ENCODE measurements around the gene ZBTB20.
A peak's percentile ranks its signal among the peaks of the same experiment; 100 is the strongest.

ZBTB20 gene

DNA sequence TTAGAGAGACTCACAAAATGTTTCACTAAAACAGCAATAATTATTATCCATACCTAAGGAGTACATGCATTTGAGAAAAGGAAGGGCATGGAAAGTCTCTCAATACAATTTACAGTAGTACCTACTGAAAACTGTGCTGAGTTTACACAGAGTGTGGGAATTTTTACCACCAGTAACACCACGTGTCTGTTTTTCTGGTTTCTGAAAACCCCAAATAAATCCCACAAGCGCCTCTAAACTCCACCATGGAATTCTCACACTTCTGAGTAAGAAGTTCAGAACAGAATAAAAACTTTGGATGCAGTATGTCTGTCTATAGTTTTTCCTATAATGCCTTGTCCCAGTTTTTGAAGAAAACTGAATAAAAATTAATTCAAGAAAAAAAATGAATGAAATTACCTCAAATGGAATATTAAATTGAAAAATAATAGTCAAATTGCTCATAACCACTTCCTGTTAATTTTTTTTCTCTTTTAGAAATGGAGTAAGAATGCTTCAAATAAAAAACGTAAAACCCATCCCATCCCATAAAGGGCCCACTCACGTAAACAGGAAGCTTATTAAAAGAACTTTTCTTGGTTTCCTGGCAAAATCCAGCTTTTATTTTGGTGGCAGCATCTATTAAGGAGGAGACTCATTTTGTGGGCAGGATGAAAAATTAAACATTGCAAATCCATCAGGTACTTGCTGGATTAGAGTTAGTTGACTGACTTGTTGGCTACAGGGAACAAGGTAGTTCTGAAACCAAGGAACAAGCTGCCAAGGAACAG lies 475.2 kb downstream of the ZBTB20 start:
- POLR2A ChIA-PET = no interaction called here
- no peaks in the 10 kb centered on the region for H3K36me3 ChIP-seq (ENCODE audit: control insufficient read depth in 4 of 4, insufficient read depth in 4 of 4, low read length in 3 of 4)
- no peaks in the 10 kb centered on the region for H3K9me3 ChIP-seq (ENCODE audit: control extremely low read depth in 1 of 5, control insufficient read depth in 4 of 5, insufficient read depth in 2 of 5, low read depth in 1 of 5, low read length in 4 of 5)
- peaks cover 0 to 1% (median 0%) of the 10 kb centered on the region in 4 experiments for H3K4me1 ChIP-seq (ENCODE audit: control extremely low read depth in 1 of 4, control insufficient read depth in 4 of 4, insufficient read depth in 4 of 4, low read length in 3 of 4)
- no peak overlapping the region for H3K4me3 ChIP-seq (ENCODE audit: control insufficient read depth in 1 of 7, extremely low read depth in 1 of 7, insufficient read depth in 4 of 7, low read depth in 2 of 7, low read length in 6 of 7)
- no peak for DNase-seq
- H3K27ac ChIP-seq (ENCODE audit: insufficient read depth in 1 of 2, low read depth in 1 of 2, low read length in 2 of 2, poor library complexity in 1 of 2, severe bottlenecking in 2 of 2) = no peak overlapping the region
- no peaks in the 10 kb centered on the region for H3K27me3 ChIP-seq (replicated peaks in 2 of 5; ENCODE audit: control insufficient read depth in 4 of 5, insufficient read depth in 5 of 5, low read length in 4 of 5)
- whole genome bisulfite sequencing (ENCODE audit: insufficient coverage) = 83% methylated on average over 1 of the region's 4 CpGs
- CTCF ChIA-PET = no interaction called here

DNA sequence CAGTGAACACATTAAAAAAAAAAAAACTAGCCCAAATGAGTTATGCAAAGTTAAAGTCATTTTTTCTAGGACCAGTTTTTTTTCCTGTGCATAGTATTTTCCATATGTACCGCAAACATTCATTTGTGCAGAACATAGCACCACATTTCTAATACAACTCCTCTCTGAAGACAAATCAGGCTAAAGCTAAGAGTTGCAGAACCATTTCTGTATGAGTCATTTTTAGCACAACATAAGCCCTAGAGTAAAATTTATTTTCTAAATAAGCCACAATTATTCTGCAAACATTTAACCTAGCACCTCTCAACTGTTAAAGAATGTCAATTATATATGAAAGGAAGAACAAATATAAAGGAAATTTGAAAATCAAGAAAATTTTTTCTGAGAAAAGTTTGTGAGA lies 477.5 kb downstream of the ZBTB20 start:
- Histone ChIP-seq H3K4me1 (ENCODE audit: control extremely low read depth in 1 of 4, control insufficient read depth in 4 of 4, insufficient read depth in 4 of 4, low read length in 3 of 4) (peaks cover 0 to 2% (median 0%) of the 10 kb centered on the region in 4 experiments), H3K36me3 (ENCODE audit: control insufficient read depth in 4 of 4, insufficient read depth in 4 of 4, low read length in 3 of 4) (peaks cover 0 to 2% (median 0%) of the 10 kb centered on the region in 4 experiments), H3K9me3 (ENCODE audit: control extremely low read depth in 1 of 5, control insufficient read depth in 4 of 5, insufficient read depth in 2 of 5, low read depth in 1 of 5, low read length in 4 of 5) (peaks cover 0 to 3% (median 0%) of the 10 kb centered on the region in 5 experiments), H3K4me3 (ENCODE audit: control insufficient read depth in 1 of 7, extremely low read depth in 1 of 7, insufficient read depth in 4 of 7, low read depth in 2 of 7, low read length in 6 of 7) (no peak overlapping the region), H3K27me3 (replicated peaks in 2 of 5; ENCODE audit: control insufficient read depth in 4 of 5, insufficient read depth in 5 of 5, low read length in 4 of 5) (no peaks in the 10 kb centered on the region), H3K27ac (ENCODE audit: insufficient read depth in 1 of 2, low read depth in 1 of 2, low read length in 2 of 2, poor library complexity in 1 of 2, severe bottlenecking in 2 of 2) (no peak overlapping the region)
- CTCF ChIA-PET = interaction anchor here (1.6 kb wide), 1 partner anchor 13 kb away, joined by 3 read pairs; no protein-coding TSS in a partner anchor
- POLR2A ChIA-PET = no interaction called here
- WGBS (ENCODE audit: insufficient coverage) = 100% methylated on average over 1 of the region's 1 CpG
- no peak for DNase-seq

DNA sequence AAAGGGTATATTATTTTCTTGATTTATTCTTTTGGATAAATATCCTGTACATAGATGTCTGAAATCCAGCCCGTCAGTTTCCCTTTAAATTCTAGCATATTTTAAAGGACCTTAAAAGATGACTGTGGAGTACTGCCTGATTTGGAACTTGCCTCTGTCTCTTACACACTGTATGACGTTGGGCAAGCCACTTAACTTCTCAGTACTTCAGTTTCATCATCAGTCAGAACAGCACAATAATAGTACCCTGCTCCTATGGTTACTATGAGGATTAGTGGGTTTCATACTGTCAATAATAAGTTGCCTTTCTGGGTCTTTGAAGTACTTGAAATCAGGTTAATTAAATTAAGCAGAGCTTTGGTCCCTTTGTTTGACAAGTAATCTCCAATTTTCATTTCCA lies 479.0 kb downstream of the ZBTB20 start:
- no CpG with 5 or more reads among the region's 2 CpGs for WGBS (ENCODE audit: insufficient coverage)
- no peak overlapping the region for H3K4me3 ChIP-seq (ENCODE audit: control insufficient read depth in 1 of 7, extremely low read depth in 1 of 7, insufficient read depth in 4 of 7, low read depth in 2 of 7, low read length in 6 of 7)
- DNase-seq = no peak
- no peaks in the 10 kb centered on the region for H3K27me3 ChIP-seq (replicated peaks in 2 of 5; ENCODE audit: control insufficient read depth in 4 of 5, insufficient read depth in 5 of 5, low read length in 4 of 5)
- POLR2A ChIA-PET = no interaction called here
- H3K36me3 ChIP-seq (ENCODE audit: control insufficient read depth in 4 of 4, insufficient read depth in 4 of 4, low read length in 3 of 4) = peaks cover 0 to 2% (median 0%) of the 10 kb centered on the region in 4 experiments
- peaks cover 0 to 2% (median 0%) of the 10 kb centered on the region in 4 experiments for H3K4me1 ChIP-seq (ENCODE audit: control extremely low read depth in 1 of 4, control insufficient read depth in 4 of 4, insufficient read depth in 4 of 4, low read length in 3 of 4)
- no peak overlapping the region for H3K27ac ChIP-seq (ENCODE audit: insufficient read depth in 1 of 2, low read depth in 1 of 2, low read length in 2 of 2, poor library complexity in 1 of 2, severe bottlenecking in 2 of 2)
- peaks cover 0 to 9% (median 0%) of the 10 kb centered on the region in 5 experiments for H3K9me3 ChIP-seq (ENCODE audit: control extremely low read depth in 1 of 5, control insufficient read depth in 4 of 5, insufficient read depth in 2 of 5, low read depth in 1 of 5, low read length in 4 of 5)
- CTCF ChIA-PET = interaction anchor here (1.0 kb wide), 1 partner anchor 42 kb away, joined by 3 read pairs; no protein-coding TSS in a partner anchor

DNA sequence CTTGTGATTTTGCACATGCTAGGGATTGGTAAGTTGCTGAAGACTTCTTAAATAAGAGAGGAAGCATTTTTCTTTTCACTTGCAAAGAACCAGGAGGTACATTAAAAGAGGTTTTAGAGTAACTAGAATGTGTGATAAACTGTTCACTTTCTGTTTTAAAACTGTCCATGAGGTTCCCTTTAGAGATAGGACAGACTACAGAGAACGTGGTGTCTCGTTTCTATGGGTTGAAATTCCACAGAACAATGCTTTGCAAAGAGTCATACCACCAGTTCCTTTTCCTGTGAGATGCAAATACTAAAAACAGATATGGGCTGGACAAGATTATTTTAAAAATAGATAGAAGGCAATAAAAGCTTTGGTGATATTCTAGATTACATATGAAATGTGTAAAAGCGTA lies 480.5 kb downstream of the ZBTB20 start:
- peak overlapping the region in 1 of 2 experiments; percentile 4 for H3K27ac ChIP-seq (ENCODE audit: insufficient read depth in 1 of 2, low read depth in 1 of 2, low read length in 2 of 2, poor library complexity in 1 of 2, severe bottlenecking in 2 of 2)
- peaks cover 0 to 2% (median 0%) of the 10 kb centered on the region in 4 experiments for H3K4me1 ChIP-seq (ENCODE audit: control extremely low read depth in 1 of 4, control insufficient read depth in 4 of 4, insufficient read depth in 4 of 4, low read length in 3 of 4)
- H3K4me3 ChIP-seq (ENCODE audit: control insufficient read depth in 1 of 7, extremely low read depth in 1 of 7, insufficient read depth in 4 of 7, low read depth in 2 of 7, low read length in 6 of 7) = peak overlapping the region in 1 of 7 experiments; percentile 28
- peaks cover 0 to 9% (median 0%) of the 10 kb centered on the region in 5 experiments for H3K9me3 ChIP-seq (ENCODE audit: control extremely low read depth in 1 of 5, control insufficient read depth in 4 of 5, insufficient read depth in 2 of 5, low read depth in 1 of 5, low read length in 4 of 5)
- 40% methylated on average over 2 of the region's 3 CpGs for WGBS (ENCODE audit: insufficient coverage)
- CTCF ChIA-PET = interaction anchor here (1.0 kb wide), 1 partner anchor 10 kb away, joined by 3 read pairs; no protein-coding TSS in a partner anchor
- H3K36me3 ChIP-seq (ENCODE audit: control insufficient read depth in 4 of 4, insufficient read depth in 4 of 4, low read length in 3 of 4) = peaks cover 0 to 2% (median 0%) of the 10 kb centered on the region in 4 experiments
- POLR2A ChIA-PET = no interaction called here
- peak in 2 of 3 donors; percentile 21 to 33 for DNase-seq
- H3K27me3 ChIP-seq (replicated peaks in 2 of 5; ENCODE audit: control insufficient read depth in 4 of 5, insufficient read depth in 5 of 5, low read length in 4 of 5) = no peaks in the 10 kb centered on the region

GRCh38 chr3:114664006-114664405 lies 483.1 kb downstream of the ZBTB20 start:
- no peaks in the 10 kb centered on the region for H3K27me3 ChIP-seq (replicated peaks in 2 of 5; ENCODE audit: control insufficient read depth in 4 of 5, insufficient read depth in 5 of 5, low read length in 4 of 5)
- peaks cover 0 to 9% (median 0%) of the 10 kb centered on the region in 5 experiments for H3K9me3 ChIP-seq (ENCODE audit: control extremely low read depth in 1 of 5, control insufficient read depth in 4 of 5, insufficient read depth in 2 of 5, low read depth in 1 of 5, low read length in 4 of 5)
- ChIA-PET POLR2A (no interaction called here), CTCF (no interaction called here)
- no peak overlapping the region for H3K4me3 ChIP-seq (ENCODE audit: control insufficient read depth in 1 of 7, extremely low read depth in 1 of 7, insufficient read depth in 4 of 7, low read depth in 2 of 7, low read length in 6 of 7)
- H3K4me1 ChIP-seq (ENCODE audit: control extremely low read depth in 1 of 4, control insufficient read depth in 4 of 4, insufficient read depth in 4 of 4, low read length in 3 of 4) = peaks cover 0 to 5% (median 0%) of the 10 kb centered on the region in 4 experiments
- no peak for DNase-seq
- H3K36me3 ChIP-seq (ENCODE audit: control insufficient read depth in 4 of 4, insufficient read depth in 4 of 4, low read length in 3 of 4) = peaks cover 0 to 6% (median 0%) of the 10 kb centered on the region in 4 experiments
- H3K27ac ChIP-seq (ENCODE audit: insufficient read depth in 1 of 2, low read depth in 1 of 2, low read length in 2 of 2, poor library complexity in 1 of 2, severe bottlenecking in 2 of 2) = no peak overlapping the region

GRCh38 chr3:114660808-114661207 lies 486.3 kb downstream of the ZBTB20 start:
- Histone ChIP-seq H3K36me3 (ENCODE audit: control insufficient read depth in 4 of 4, insufficient read depth in 4 of 4, low read length in 3 of 4) (peaks cover 0 to 6% (median 0%) of the 10 kb centered on the region in 4 experiments), H3K9me3 (ENCODE audit: control extremely low read depth in 1 of 5, control insufficient read depth in 4 of 5, insufficient read depth in 2 of 5, low read depth in 1 of 5, low read length in 4 of 5) (peaks cover 0 to 9% (median 0%) of the 10 kb centered on the region in 5 experiments), H3K27ac (ENCODE audit: insufficient read depth in 1 of 2, low read depth in 1 of 2, low read length in 2 of 2, poor library complexity in 1 of 2, severe bottlenecking in 2 of 2) (no peak overlapping the region), H3K4me3 (ENCODE audit: control insufficient read depth in 1 of 7, extremely low read depth in 1 of 7, insufficient read depth in 4 of 7, low read depth in 2 of 7, low read length in 6 of 7) (no peak overlapping the region), H3K27me3 (replicated peaks in 2 of 5; ENCODE audit: control insufficient read depth in 4 of 5, insufficient read depth in 5 of 5, low read length in 4 of 5) (no peaks in the 10 kb centered on the region), H3K4me1 (ENCODE audit: control extremely low read depth in 1 of 4, control insufficient read depth in 4 of 4, insufficient read depth in 4 of 4, low read length in 3 of 4) (peaks cover 0 to 2% (median 0%) of the 10 kb centered on the region in 4 experiments)
- CTCF ChIA-PET = no interaction called here
- DNase-seq = no peak
- POLR2A ChIA-PET = interaction anchor here (0.6 kb wide), 2 partner anchors 93 to 995 kb away, joined by 3 read pairs; no protein-coding TSS in a partner anchor
- 86% methylated on average over 1 of the region's 1 CpG for WGBS (ENCODE audit: insufficient coverage)

DNA sequence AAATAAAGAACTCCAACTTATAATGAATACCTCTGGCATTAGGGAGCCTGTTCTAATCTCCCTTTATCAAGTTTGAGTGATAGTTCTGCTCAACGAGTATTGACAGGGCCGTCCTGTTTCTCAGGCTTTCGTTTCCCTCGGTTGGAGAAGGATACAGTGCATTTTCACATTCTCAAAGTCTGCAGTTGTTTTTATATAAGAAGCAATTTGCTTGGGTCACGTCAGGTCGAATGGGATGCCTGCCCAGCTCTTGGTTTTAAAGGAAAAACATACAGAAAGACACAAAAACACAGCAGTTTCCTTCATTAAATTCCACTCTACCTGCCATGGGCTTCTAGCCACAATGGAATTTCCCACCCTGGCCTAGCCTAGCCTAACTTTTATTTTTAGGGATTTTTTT lies 487.0 kb downstream of the ZBTB20 start:
- Histone ChIP-seq H3K27ac (ENCODE audit: insufficient read depth in 1 of 2, low read depth in 1 of 2, low read length in 2 of 2, poor library complexity in 1 of 2, severe bottlenecking in 2 of 2) (no peak overlapping the region), H3K9me3 (ENCODE audit: control extremely low read depth in 1 of 5, control insufficient read depth in 4 of 5, insufficient read depth in 2 of 5, low read depth in 1 of 5, low read length in 4 of 5) (peaks cover 0 to 9% (median 0%) of the 10 kb centered on the region in 5 experiments), H3K4me3 (ENCODE audit: control insufficient read depth in 1 of 7, extremely low read depth in 1 of 7, insufficient read depth in 4 of 7, low read depth in 2 of 7, low read length in 6 of 7) (no peak overlapping the region), H3K36me3 (ENCODE audit: control insufficient read depth in 4 of 4, insufficient read depth in 4 of 4, low read length in 3 of 4) (peaks cover 0 to 6% (median 0%) of the 10 kb centered on the region in 4 experiments), H3K4me1 (ENCODE audit: control extremely low read depth in 1 of 4, control insufficient read depth in 4 of 4, insufficient read depth in 4 of 4, low read length in 3 of 4) (peaks cover 0 to 2% (median 0%) of the 10 kb centered on the region in 4 experiments), H3K27me3 (replicated peaks in 2 of 5; ENCODE audit: control insufficient read depth in 4 of 5, insufficient read depth in 5 of 5, low read length in 4 of 5) (no peaks in the 10 kb centered on the region)
- WGBS (ENCODE audit: insufficient coverage) = 76% methylated on average over 5 of the region's 6 CpGs
- ChIA-PET CTCF (no interaction called here), POLR2A (interaction anchor here (0.6 kb wide), 2 partner anchors 93 to 994 kb away, joined by 3 read pairs; no protein-coding TSS in a partner anchor)
- DNase-seq = no peak

Data from common myeloid progenitor, CD34-positive (primary cell).